NCI-H748 treated with DMSO at 0.1 percent for 48 hours (cell line): ENCODE results near the gene MOV10L1.
"Not testable (repeated sequence)": the region's sequence is repeated elsewhere in the genome, so short reads cannot be mapped to it uniquely, and the experiment has no call there.

Source experiments
- DNase-seq: peaks from one replicate; lab custom pipeline; 2025; lab: John Stamatoyannopoulos, UW

The MOV10L1 gene

GRCh38 chr22:50204998-50205397, 115.2 kb downstream of the MOV10L1 start:
- not testable (repeated sequence) for DNase-seq

DNA sequence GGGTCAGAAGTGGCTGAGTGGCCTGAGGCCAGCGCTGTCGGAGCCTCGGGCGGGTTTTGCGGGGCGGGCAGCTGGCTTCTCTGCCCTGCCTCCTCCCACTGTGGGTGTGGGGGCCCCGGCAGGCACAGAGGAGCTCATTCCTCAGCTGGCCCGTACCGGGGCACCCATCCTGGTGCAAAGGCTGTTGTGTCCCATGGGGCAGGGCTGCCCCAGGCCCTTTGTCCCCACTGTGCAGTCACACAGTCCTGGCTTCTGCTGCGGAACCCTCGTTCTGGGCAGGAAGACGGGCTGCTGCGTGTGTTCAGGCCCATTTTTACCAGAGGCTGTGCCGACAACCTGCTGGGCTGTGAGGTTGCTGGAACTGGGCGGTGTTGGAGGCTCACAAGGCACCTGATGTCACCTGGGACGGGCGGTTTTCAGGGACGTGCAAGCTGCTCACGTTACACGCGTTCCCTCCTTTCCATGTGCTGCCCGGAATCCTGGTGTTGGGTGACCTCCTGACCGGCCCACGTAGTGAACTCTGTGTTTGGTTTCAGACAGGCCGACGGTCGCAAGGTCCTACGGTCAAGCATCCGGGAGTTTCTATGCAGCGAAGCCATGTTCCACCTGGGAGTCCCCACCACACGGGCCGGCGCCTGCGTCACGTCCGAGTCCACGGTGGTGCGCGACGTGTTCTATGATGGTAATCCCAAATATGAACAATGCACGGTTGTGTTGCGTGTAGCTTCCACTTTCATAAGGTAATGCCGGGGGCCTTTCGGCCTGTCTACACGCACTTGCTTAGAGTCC, 116.2 kb downstream of the MOV10L1 start:
- DNase-seq, result no peak

DNA sequence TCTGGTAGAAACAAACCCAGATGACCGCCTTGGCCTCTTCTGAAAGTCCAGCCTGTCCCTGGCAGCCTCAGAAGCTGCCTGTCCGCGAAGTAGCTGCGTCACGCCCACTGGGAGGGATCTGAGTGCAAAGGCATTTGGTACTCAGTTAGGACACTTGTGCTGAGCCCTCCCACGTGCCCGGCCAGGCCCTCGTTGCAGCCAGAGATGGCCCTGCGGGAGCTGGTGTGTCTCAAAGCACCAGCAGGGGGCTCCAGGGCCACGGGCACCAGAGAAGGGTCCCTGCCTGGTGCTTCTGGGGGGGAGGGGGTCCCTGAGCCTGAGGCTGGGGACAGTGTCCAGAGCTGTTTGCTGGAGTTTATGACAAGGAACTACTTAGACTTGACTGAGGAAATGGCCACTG, 116.8 kb downstream of the MOV10L1 start:
- no peak for DNase-seq

GRCh38 chr22:50207383-50208140, 117.8 kb downstream of the MOV10L1 start:
- DNase-seq, result no peak

GRCh38 chr22:50208430-50208938, 118.7 kb downstream of the MOV10L1 start:
- DNase-seq, result no peak

DNA sequence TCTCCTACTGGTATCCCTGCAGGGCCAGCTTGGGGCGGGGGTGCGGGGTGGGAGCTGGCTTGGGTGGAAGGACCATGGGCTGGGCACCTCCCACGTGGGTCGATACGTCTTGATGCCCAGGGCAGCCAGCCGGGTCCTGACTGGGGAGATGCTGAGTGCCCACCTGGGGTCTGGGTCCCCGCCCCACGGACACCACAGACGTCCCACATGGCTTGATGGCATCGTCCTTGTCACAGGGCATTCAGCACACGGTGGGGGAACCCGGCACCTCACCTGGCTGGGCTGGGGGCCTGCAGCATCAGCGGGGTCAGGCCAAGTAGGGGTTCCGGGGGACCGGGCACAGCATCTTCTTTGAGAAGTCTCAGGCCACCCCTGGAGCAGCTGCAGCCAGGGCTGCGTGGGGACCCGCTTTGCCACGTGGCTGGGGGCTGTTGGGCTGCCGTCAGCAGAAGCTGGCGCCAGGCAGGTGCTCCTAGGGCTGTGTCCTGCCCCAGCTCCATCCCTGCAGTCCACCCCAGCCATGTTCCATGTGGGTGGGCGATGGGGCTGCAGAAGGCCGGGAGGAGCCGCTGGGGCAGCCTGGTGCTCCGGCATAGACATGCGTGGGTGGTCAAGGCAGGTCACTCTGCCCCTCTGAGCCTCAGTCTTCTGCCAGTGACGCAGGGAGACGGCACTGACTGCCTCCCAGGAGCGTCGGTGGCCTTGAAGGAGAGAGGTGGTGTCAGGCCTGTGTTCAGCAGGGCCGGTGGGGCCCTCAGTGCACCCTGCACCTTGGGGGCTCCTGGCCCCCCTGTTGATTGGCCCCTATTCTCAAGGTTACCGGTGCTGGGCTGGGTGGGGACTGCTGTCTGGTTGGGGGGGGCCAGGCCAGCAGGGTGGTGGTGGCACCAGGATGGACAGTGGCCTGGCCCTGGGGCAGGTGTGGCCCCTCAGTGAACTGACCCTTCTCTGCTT, 119.4 kb downstream of the MOV10L1 start:
- DNase-seq, result no peak

- DNase-seq, result peak; percentile 21
Observed at GRCh38 chr22:50209893-50210292, 120.1 kb downstream of the MOV10L1 start.

DNA sequence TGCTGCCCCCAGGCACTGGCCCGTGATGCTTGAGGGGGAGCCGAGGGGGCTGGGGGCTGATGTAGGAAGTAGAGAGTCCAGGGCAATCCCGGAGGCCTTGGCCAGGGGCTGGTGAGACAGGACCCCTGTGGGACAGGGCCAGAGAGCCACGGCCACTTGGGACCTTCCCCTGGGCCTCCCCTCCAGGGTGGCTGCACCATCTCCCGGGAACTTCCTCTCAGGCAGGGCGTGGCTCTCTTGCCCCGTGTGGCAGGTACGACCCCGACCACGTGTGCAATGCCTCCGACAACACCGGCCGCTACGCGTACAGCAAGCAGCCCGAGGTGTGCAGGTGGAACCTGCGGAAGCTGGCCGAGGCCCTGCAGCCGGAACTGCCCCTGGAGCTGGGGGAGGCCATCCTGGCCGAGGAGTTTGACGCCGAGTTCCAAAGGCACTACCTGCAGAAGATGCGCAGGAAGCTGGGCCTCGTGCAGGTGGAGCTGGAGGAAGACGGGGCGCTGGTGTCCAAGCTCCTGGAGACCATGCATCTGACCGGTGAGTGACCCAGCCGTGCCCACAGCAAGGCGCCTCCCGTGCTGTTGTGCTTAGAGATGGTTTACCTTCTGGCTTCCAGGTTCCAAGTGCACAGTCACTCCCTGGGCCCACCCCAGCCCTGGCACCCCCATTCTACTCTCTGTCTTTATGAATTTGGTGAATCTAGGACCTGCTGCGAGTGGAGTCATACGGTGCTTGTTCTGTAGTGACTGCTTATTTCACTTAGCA, 120.8 kb downstream of the MOV10L1 start:
- DNase-seq, result no peak

DNA sequence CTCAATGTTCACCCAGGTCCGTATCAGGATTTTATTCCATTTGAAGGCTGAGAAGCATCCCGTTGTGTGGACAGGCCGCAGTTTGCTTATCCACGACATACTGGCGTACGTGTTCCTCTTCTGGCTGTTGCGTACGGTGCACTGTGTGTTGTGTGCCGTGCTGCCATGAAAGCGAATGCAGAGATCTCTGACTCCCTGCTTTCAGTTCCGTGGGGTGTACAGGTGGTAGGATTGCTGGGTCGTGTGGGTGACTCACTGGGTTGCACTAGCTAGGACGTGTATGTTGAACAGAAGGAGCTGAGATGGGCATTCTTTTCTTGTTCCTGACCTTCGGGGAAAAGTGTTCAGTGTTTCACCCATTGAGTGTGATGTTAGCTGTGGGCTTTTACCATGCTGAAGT, 121.3 kb downstream of the MOV10L1 start:
- no peak for DNase-seq
